Epithelial cell of esophagus (primary cell): Measurements from ENCODE around the gene FOXL1.
A peak's percentile ranks its signal among the peaks of the same experiment; 100 is the strongest.

Experiments used
- DNase-seq: peaks from one replicate; pipeline ENCODE4 v3.0.0; 2010; ENCODE audit warnings: low read depth
- H3K4me3 ChIP-seq: 2 replicates; pipeline ENCODE4 v1.5.1; 2011; ENCODE audit warnings: mild to moderate bottlenecking, low read length, control low read depth
- TF ChIP-seq, protein P1 (sequence below): IDR thresholded peaks from 2 replicates; pipeline ENCODE4 v1.5.1; 2011; ENCODE audit warnings: low read depth, mild to moderate bottlenecking, low read length, control low read depth, inconsistent platforms; ENCODE audit not compliant: insufficient read depth; ENCODE audit errors: missing control alignments

Gene FOXL1

DNA sequence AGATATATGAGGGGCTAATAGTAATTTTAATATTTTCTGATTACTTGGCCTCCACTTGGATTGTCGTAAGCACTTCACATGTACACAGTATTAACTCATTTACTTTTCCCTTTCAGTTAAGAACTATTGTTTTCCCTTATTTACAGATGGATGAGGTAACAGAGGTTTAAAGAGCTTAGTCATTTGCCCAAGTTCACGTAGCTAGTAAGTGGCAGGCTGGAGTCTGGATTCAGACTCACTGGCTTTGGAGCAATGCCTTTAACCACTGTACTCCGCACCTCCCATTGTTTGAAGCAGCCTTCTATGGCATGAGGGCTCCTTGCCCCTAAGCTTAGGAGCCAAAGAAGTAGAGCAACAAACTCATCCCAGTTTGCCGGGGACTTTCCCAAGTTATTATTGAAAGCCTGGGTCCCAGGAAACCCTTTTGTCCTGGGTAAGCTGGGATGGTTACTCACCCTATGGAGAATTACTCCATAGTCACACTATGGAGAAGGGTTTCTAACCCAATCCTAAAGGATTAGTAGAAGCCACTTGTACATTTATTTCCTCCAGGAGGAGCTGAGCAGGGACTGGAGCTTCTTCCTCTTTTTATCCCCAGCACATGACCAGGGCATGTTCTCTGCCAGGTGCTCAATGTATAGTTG lies 12.3 kb downstream of the FOXL1 start:
- DNase-seq = peak; percentile 91
- H3K4me3 ChIP-seq = no peak overlapping the region
- TF ChIP-seq, protein P1, sequence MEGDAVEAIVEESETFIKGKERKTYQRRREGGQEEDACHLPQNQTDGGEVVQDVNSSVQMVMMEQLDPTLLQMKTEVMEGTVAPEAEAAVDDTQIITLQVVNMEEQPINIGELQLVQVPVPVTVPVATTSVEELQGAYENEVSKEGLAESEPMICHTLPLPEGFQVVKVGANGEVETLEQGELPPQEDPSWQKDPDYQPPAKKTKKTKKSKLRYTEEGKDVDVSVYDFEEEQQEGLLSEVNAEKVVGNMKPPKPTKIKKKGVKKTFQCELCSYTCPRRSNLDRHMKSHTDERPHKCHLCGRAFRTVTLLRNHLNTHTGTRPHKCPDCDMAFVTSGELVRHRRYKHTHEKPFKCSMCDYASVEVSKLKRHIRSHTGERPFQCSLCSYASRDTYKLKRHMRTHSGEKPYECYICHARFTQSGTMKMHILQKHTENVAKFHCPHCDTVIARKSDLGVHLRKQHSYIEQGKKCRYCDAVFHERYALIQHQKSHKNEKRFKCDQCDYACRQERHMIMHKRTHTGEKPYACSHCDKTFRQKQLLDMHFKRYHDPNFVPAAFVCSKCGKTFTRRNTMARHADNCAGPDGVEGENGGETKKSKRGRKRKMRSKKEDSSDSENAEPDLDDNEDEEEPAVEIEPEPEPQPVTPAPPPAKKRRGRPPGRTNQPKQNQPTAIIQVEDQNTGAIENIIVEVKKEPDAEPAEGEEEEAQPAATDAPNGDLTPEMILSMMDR = no peak

DNA sequence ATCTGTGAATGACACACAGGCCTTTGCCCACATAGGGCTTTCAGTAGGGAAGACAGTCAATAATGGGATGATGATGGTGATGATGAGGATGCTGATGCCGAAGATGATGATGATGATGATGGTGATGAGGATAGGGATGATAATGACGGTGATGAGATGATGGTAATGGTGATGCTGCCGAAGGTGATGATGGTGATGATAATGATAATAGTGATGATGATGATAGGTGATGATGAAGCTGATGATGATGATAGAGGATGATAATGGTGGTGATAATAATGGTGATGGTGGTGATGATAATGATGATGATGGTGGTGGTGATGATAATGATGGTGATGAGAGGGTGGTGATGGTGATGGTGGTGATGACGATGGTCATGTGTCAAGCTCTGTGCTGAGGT lies 12.9 kb downstream of the FOXL1 start:
- DNase-seq = no peak
- H3K4me3 ChIP-seq = no peak overlapping the region
- TF ChIP-seq, protein P1 = no peak

DNA sequence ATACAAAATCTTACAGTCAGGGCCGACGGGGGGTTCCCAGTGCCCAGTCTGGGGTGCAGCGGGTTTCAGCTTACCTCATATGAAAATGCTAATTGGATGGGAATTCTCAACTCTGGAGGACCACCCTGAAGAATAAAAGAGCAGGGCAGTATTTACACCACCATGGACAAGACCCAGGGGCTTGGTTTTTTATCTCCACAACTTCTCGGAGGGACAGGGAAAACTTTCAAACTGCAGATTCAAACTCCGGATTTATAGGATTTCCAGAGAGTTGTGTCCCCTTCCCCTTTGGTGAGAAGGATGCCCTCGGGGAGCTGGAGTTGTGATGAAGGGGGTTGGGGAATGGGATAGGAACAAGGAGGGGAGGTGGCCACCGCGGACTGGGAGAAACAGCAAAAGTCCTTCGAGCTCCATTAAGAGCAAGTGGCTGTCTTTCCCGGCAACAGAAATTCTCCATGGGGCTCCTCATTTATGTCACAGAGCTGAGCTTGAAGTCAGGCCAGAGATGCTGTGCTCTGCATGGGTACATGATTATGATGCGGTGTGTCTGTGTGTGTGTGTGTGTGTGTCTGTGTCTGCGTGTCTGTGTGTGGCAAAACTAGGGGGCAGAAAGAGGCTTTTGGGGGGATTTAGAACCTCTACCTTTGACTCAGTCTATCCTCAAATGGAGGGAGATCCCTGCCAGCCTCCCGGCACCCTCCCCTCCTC lies 15.7 kb downstream of the FOXL1 start:
- TF ChIP-seq, protein P1 = no peak
- no peak for DNase-seq
- no peak overlapping the region for H3K4me3 ChIP-seq

DNA sequence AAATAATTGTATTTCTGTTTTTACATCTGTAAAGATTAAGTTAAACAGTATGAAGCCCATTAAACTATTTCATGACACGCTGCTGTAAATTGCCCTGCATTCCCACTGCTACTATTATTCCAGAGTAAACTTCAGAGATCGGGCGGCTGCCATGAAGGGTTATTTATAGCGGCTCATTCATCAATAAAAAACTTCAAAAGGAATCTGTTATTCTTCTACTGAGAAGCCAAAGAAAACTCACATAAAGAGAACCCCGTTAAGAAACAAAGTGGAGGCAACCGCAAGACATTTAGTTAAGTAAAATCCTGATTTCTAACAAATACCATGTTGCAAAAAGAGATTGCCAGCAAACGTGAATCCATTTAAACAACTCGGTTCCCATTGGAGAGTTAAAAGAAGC lies 16.4 kb downstream of the FOXL1 start:
- TF ChIP-seq, protein P1 = no peak
- H3K4me3 ChIP-seq = no peak overlapping the region
- no peak for DNase-seq

DNA sequence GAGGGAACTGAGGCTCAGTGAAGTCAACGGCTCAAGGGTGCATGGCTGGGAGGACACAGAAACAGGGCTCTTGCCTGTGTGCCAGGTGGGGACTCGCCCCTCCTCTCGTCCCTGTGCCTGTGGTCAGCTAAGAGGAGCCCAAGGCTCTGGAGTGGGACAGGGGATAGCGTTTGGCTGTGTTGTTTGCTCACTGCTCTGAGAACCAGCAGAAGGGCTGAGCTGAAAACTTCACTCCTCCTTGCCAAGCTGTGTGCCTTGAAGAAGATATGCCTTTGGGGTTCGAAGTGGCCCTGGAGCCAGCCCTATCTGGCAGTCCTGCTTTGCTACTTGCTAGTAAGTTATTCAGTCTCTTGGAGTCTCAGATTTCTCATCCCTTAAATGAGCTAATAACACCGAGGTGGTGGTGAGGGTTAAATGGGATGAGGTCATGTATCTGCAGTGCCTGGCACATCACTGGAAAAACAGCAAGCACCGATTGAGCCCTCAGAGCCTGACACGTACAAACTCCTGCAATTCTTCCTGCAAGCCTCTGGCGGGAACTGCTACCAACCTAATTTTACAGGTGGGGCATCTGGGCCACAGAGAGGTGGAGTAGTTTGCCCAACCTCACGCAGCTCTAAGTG lies 17.7 kb downstream of the FOXL1 start:
- no peak overlapping the region for H3K4me3 ChIP-seq
- TF ChIP-seq, protein P1 = no peak
- DNase-seq = no peak

DNA sequence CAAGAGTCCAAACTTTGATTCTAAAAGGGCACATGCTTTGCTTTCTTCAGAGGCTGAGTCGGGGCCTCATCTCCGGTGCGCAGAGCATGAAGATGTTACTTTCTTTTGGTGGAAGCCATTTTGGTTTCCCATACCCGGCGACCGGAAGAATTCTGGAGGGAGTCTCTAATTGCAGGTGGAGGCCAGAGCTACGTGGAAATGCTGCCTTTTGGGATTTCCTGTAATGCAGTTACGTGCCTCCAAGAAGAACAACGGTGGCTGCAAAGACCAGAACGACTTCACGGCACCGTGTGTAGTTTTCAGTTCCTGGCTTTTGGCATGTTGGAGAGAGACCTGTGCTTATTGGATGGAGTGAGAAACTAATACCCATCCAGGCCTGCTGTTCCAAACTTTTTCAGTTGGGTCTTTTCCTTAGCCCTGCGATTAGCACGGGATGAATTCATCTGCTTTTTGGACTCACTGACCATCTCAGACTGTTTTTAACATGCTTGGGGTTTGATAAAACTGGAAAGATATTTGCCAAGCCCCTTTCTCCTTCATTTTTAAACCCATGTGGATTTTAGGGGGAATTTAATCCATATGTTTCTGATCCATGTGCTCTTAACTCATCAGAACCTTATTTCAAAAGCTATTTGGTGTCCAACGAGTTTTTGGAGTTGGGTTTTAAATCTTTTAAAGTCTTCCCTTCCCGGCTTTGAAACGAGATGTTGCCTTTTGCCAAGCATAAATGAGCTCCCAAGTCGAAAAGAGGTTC lies 19.0 kb downstream of the FOXL1 start:
- TF ChIP-seq, protein P1 = no peak
- no peak for DNase-seq
- no peak overlapping the region for H3K4me3 ChIP-seq
